Measurements from ENCODE around the gene MYLK4.

The MYLK4 gene

DNA sequence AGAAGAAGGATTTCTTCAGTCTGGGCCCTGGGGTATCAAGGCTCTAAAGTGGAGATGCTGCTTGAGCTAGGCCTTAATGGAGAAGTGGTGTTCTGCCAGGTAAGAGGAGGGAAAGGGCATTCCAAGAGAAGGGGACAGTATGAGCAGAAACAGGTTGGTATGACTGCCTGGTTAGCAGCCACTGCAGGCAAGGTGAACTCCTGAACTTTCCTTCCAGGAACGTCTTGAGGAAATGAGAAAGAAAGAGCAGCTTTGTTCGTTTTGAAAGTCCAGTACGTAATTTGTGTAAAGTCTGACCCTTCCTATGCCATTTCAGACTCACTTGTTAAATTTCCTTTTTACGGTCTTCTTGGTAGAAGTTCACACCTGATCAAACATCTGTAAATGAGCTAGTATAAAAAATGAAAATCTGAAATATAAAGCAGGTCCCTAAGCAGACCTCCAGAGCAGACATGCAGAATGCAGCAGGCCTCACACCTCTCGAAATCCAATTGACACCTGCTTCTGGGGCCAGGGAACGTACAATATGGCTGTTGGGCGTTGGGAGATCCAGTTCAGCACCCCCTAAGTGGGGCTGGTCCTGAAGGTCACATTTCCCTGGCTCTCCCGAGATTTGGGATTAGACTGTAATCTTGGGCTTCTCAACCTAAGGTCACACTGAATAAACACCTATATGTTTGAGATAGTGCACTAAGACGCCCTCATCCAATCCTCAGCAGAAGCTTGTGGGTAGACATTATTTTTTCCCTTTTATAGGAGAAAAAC, 33.6 kb downstream of the MYLK4 start:
- DNase-seq: no peak
- no peak overlapping the region for H3K4me3 ChIP-seq
- H3K27me3 ChIP-seq: no peaks in the 10 kb centered on the region
- no peaks in the 10 kb centered on the region for H3K9me3 ChIP-seq
- no peaks in the 10 kb centered on the region for H3K36me3 ChIP-seq
- H3K27ac ChIP-seq: no peak overlapping the region
- intact Hi-C loops (cut with DNase I; ENCODE audit: low total_unique reads): no loop called here
- H3K4me1 ChIP-seq: no peaks in the 10 kb centered on the region
- TF ChIP-seq, protein P1, sequence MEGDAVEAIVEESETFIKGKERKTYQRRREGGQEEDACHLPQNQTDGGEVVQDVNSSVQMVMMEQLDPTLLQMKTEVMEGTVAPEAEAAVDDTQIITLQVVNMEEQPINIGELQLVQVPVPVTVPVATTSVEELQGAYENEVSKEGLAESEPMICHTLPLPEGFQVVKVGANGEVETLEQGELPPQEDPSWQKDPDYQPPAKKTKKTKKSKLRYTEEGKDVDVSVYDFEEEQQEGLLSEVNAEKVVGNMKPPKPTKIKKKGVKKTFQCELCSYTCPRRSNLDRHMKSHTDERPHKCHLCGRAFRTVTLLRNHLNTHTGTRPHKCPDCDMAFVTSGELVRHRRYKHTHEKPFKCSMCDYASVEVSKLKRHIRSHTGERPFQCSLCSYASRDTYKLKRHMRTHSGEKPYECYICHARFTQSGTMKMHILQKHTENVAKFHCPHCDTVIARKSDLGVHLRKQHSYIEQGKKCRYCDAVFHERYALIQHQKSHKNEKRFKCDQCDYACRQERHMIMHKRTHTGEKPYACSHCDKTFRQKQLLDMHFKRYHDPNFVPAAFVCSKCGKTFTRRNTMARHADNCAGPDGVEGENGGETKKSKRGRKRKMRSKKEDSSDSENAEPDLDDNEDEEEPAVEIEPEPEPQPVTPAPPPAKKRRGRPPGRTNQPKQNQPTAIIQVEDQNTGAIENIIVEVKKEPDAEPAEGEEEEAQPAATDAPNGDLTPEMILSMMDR (IDR thresholded peaks at IDR 0.05): no peak

GRCh38 chr6:2715737-2716136, 35.0 kb downstream of the MYLK4 start:
- Histone ChIP-seq H3K27ac (no peak overlapping the region), H3K4me3 (no peak overlapping the region), H3K4me1 (no peaks in the 10 kb centered on the region), H3K9me3 (no peaks in the 10 kb centered on the region), H3K27me3 (no peaks in the 10 kb centered on the region), H3K36me3 (no peaks in the 10 kb centered on the region)
- intact Hi-C loops (cut with DNase I; ENCODE audit: low total_unique reads): no loop called here
- TF ChIP-seq, protein P1 (IDR thresholded peaks at IDR 0.05): no peak
- no peak for DNase-seq

GRCh38 chr6:2714111-2714895, 36.4 kb downstream of the MYLK4 start:
- Histone ChIP-seq H3K9me3 (no peaks in the 10 kb centered on the region), H3K27me3 (no peaks in the 10 kb centered on the region), H3K27ac (no peak overlapping the region), H3K4me3 (no peak overlapping the region), H3K4me1 (no peaks in the 10 kb centered on the region), H3K36me3 (no peaks in the 10 kb centered on the region)
- intact Hi-C loops (cut with DNase I; ENCODE audit: low total_unique reads): no loop called here
- TF ChIP-seq, protein P1 (IDR thresholded peaks at IDR 0.05): no peak
- no peak for DNase-seq

GRCh38 chr6:2713473-2714110, 37.1 kb downstream of the MYLK4 start:
- intact Hi-C loops (cut with DNase I; ENCODE audit: low total_unique reads): no loop called here
- no peak for DNase-seq
- Histone ChIP-seq H3K27ac (no peak overlapping the region), H3K4me1 (no peaks in the 10 kb centered on the region), H3K36me3 (no peaks in the 10 kb centered on the region), H3K27me3 (no peaks in the 10 kb centered on the region), H3K9me3 (no peaks in the 10 kb centered on the region), H3K4me3 (no peak overlapping the region)
- TF ChIP-seq, protein P1 (IDR thresholded peaks at IDR 0.05): no peak

DNA sequence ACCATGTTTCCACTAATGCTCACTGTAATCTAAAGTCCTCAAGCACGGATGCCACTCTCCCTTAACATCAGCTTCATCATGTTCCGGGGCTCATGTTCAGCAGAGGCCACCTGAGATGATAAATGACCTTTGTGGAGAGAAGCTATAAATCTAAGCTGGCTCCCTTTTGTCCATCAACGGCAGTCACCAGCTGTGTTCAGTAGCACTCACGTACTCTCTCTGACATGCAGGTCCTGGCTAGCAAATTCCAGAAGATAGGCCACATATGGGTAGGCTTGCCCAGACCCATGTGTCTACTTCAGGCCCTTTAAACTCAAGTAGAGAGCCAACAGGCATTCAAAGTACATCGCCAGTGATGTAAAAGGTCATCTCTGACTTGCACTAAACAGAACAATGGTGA, 38.6 kb downstream of the MYLK4 start:
- H3K27ac ChIP-seq: no peak overlapping the region
- intact Hi-C loops (cut with DNase I; ENCODE audit: low total_unique reads): no loop called here
- TF ChIP-seq, protein P1 (IDR thresholded peaks at IDR 0.05): no peak
- peaks cover 0 to 5% (median 0%) of the 10 kb centered on the region in 4 donors for H3K4me1 ChIP-seq
- H3K27me3 ChIP-seq: no peaks in the 10 kb centered on the region
- H3K36me3 ChIP-seq: no peaks in the 10 kb centered on the region
- no peak overlapping the region for H3K4me3 ChIP-seq
- no peak for DNase-seq
- H3K9me3 ChIP-seq: no peaks in the 10 kb centered on the region
